Esophagus mucosa (tissue), 1 donor: ENCODE results near the gene FZD8. TPM values are rescaled to one million over a fixed set of nuclear protein-coding genes. Genes with fewer than 3 reads are reported as not detected.
A peak's percentile ranks its signal among the peaks of the same experiment; 100 is the strongest.
"Not testable (repeated sequence)": the region's sequence is repeated elsewhere in the genome, so short reads cannot be mapped to it uniquely, and the experiment has no call there.

Experiments used
- ATAC-seq: fragments of 200-7000 bp; cut with Tn5 transposase; one replicate; pipeline ENCODE4 v1.9.1; 2020
- total RNA-seq: library from RNA; stranded (reverse); gene quantifications from one replicate; pipeline ENCODE4 v1.2.4, GENCODE V29; 2023
- donor health status: DM: yes; HTN: yes; CAD: no.

The FZD8 gene, protein sequence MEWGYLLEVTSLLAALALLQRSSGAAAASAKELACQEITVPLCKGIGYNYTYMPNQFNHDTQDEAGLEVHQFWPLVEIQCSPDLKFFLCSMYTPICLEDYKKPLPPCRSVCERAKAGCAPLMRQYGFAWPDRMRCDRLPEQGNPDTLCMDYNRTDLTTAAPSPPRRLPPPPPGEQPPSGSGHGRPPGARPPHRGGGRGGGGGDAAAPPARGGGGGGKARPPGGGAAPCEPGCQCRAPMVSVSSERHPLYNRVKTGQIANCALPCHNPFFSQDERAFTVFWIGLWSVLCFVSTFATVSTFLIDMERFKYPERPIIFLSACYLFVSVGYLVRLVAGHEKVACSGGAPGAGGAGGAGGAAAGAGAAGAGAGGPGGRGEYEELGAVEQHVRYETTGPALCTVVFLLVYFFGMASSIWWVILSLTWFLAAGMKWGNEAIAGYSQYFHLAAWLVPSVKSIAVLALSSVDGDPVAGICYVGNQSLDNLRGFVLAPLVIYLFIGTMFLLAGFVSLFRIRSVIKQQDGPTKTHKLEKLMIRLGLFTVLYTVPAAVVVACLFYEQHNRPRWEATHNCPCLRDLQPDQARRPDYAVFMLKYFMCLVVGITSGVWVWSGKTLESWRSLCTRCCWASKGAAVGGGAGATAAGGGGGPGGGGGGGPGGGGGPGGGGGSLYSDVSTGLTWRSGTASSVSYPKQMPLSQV
- total RNA-seq: 0.56 TPM

DNA sequence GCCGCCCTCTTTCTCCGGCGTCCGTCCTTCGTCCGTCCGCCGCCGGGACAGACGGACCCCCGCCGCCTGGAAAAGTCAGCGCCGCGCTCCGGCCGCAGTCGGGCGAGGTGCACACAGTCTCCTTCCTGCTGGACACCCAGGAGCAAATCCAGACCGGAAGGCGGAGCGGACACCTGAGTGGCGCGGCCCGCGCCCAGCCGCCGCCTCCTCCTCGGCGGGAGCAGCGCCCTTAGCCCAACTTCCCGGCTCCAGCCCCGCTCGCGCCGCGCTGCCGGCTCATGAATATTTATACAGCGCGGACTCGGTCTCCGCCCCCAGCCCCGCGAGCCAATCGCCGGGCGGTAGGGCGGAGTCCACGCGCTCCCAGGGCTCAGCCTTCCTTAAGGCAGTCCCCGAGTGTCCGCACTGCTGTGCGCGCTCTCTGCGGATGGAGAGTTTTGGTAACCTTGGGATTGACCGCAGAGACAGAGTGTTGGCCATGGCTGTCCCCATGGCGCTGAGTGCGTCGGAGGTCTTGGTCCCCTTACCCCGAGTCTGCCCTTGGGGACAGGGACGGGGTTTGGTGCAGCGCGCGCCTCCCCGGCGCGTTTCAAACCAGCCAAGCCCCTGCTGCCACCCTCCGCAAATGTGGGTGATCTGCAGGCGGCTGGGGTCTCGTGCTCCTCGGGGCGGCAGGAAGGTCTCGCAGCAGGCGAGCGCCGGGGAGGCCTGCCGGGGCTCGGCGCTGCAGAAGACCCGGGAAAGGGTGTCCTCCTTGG lies at the start of gene FZD8:
TSS of gene FZD8 (minus strand) at position 262 of the 758 bp plus-strand sequence. CDS start 867 bp downstream, outside the sequence.
- ATAC-seq: peak; percentile 94

DNA sequence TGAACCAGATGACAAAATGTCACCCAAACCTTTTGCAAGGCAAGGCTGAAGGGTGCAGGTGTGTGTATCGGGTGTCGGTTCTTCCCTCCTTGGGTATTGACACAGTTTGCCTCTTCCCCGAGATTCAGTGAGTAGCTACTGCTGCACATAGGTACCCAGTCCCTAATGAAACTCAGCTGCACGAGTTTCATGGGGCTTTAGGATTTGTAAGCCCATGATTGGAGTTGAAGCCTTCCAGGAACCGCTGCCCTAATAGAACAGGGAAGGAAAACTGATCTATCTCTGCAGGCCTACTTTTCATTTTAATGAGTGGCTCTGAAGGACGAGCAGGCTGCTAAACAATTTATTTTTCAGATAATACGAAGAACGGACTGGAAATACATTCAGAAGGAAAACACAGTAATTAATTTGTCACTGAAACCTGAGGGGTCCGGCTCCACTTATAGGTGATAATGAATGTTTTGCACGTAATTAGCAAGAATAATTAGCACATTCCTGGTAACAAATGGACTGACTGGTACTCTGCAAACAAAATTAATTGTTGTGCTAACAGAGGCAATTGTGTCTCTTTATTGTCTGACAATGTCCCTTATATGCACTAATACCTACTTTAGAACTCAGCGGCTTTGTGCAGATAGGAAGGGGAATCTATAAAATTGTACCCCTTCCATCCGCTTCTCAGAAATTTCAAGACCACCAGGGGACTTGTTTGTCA lies 49.6 kb upstream of the FZD8 start:
- ATAC-seq: no peak

DNA sequence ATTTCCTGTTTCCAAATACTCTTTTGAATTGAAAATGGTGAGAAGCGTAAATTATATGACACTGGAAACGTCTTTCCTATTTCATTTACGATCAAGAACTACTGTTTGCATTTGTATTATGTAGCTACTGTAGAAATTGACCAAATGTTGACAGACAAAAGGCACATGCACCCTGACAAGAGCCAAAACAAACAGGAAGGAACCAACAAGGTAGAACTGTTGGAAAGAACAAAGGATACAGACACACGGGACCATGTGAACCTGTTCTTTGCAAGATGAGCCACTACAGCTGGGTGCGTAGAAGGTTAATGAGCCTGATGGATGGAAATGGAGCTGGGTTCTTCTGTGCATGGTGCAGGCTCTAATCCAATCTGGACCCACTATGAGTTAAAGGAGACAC lies 48.4 kb upstream of the FZD8 start:
- no peak for ATAC-seq

DNA sequence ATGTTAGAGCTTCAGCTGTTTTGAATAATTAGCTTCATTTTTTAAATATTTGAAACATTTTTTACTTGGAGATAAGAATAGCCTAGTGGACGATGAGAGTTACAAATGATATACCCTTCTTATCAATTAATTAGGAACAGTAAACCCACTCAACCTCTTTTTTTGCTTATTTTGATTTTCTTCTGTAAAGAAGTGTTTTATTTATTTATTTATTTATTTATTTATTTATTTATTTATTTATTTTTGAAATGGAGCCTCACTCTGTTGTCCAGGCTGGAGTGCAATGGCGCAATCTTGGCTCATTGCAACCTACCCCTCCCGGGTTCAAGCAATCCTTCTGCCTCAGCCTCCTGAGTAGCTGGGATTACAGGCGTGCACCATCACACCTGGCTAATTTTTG lies 43.8 kb upstream of the FZD8 start:
- ATAC-seq: not testable (repeated sequence)

DNA sequence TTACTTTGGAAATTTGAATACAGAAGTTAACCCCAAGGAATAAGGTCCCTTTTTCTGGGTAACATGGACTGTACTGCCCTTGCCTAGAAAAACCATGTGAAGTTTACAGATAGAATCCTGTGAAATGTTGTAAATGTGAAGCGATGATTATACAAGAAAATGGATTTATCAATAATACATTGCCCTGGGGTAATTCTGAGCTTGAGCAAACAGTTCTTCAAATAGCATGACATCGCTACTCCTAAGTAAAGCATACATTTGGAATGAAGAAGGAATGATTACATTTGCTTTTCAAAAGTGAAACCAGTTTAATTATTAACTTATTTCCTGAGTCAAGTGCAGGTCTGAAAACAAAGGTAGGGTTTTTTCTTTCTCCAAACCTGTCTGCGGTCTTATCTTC lies 43.3 kb upstream of the FZD8 start:
- no peak for ATAC-seq

DNA sequence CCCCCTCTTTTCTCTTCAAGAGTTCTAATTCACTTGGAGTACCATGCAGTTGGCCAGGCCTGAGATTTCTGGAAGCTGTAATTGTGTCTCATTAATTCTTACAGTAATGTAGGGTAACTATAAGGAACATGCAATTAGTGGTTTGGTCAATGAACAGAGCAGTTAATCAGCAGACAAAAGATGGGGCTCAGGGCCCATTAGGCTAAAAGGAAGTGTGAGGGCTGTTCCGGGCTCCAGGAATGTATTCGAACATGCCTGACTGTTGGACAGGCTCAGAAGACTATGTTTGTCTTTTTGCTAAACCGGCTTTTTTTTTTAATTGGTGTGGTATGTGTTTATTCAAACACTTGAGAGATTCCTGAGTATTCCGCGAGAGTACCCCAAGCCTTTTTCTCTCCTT lies 42.5 kb upstream of the FZD8 start:
- no peak for ATAC-seq

DNA sequence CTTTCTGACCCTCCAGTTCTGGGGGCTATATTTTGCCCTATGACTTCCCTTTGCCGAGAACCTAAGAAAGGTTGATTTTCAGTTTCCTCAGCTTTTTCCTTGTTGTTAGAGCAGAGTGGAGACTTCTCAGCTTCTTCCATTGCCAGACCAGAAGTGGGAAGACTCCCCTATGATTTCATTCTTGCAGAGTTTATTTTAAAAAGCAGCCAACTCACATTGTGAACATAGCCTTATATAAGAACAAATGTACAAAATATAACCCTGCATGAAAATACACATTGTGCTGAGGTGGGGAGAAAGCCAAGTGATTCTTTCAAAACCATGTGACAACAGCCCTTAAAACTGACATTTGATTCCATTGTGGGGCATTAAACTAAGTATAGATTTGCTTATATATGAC lies 33.8 kb upstream of the FZD8 start:
- ATAC-seq: no peak

DNA sequence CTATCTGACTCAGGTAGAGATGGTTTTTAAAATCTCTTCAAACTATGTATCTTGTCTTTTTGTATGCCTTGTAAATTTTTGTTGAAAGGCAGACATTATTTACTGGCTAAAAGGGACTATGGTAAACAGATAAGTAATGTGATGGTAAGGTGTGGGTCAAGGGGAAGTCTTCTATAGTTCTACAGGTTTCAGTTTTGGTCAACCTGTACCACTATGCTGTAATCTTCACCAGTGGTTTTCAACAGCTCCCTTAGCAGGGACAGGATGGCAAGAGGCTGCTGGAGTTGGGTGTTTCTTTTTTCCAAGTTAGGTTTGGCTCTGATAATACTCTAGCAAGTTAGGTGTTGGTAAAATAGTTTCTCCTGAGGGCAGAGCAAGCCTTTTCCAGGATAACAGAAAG lies 32.7 kb upstream of the FZD8 start:
- no peak for ATAC-seq

DNA sequence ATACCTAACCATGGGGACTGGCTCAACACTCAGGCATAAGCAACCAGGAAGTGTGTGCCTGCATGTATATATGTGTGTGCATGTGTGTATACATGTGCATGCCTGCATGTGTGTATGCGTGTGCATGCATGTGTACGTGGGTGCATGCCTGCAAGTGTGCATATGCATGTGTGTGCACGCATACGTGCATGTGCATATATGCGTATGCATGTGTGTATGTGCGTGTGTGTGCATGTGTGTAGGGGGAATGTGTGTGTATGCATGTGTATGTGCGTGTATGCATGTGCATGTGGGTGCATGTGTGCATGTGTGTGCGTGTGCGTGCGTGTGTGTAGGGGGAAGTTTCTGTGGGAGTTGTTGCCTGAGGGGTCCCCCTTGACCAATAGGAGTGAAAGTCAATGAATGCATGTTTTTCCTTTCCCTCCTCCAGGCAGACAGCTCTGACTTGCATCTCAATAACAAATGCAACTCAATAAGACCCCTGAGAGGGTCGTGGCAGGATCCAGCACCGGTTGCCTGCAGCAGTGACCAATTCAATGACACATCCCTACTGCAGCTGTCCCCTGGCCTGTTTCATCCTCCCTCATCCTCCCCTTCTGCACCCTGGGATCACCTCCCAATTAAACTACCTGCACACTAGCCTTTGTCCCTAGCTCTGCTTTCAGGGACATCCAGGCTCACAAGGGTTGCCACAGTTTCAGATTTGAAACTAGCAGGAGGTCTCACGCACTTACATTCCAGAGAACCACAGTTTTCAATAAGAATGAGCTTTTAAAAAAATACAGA lies 27.0 kb upstream of the FZD8 start:
- ATAC-seq: no peak

DNA sequence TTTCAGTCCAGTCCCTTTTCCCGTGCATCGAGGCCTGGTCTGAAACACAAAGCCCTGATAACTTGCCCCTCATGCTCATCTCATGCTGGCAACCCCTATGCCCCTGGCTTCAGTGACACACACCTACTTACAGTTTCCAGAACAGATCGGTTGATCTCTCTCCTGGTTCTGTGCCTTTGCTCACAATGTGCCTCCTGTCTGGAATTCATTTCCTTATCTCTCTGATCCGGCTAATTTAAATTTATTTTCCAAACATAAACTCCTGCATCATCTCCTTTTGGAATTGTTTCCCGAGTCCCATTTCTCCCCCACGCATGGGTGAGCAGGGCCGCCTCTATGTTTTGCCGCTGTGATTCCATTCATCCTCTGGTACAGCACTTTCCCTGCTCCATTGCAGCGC lies 25.9 kb upstream of the FZD8 start:
- no peak for ATAC-seq

DNA sequence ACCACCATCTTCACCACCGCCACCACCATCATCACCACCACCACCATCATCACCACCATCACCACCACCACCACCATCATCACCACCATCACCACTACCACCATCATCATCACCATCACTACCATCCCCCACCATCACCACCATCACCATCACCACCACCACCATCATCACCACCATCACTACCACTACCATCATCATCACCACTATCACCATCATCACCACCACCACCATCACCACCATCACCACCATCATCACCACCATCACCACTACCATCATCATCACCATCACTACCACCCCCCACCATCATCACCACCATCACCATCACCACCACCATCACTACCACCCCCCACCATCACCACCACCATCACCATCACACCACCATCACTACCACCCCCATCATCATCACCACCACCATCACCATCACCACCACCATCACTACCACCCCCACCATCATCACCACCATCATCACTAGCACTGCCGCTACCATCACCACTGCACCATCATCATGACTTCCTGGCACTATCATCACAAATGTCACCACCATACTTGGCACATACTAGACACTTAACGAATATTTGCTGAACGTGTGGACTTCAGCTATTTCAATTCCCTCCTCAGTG lies 25.3 kb upstream of the FZD8 start:
- no peak for ATAC-seq

DNA sequence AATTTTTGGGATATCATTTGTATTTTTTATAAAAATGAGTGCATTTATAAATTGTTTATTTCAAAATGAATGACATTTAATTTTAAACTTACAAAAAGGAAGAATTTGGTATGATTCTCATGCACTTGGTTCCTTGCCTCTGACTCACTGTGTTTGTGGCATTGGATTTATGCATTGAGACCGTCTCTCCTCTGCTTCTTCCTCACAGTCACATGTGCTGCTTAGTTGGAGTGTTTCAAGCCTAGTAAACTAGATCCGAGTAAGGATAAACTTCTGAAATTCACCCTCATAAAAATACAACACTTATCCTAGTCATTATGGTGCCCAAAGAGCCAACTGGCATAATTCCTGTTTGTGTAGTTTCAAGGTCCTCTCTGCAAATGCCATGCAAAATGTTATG lies 19.1 kb upstream of the FZD8 start:
- no peak for ATAC-seq

DNA sequence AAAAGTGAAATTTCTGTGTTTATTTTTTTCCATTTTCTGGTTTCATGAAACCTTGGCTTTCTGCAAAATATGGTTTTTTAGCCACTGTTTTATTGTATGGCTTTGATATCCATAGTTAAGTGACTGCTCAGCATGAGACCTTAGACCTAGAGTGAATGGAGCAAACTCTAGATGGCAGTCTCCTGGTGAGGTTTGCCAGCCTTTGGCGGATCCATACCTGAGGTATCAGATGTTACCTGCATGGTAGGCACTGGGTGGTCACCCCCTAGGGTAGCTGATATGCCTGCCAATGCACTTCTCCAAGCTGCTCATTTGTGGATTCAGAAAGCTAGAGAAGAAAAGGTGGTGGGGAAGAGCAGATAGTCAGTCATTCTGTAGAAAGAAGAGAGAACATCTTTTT lies 17.4 kb upstream of the FZD8 start:
- no peak for ATAC-seq

DNA sequence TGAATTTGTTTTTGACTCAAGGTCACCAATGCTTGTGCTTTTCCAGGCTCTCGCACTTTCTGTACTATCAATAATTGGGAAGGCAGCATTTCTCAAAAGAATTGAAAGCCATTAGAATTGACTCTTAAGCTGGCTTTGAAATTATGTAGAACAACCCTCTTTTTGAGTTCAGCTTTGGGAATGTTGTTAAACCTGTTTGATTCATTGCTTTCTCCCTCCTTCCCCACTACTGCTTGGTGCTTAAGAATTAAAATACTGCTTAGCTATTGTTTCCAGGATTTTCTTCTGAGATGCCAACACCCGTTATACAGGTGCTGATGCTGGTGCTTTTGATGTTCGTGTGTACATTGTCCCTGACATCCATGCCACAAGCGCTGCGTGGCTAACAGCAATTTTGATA lies 15.5 kb upstream of the FZD8 start:
- ATAC-seq: no peak

DNA sequence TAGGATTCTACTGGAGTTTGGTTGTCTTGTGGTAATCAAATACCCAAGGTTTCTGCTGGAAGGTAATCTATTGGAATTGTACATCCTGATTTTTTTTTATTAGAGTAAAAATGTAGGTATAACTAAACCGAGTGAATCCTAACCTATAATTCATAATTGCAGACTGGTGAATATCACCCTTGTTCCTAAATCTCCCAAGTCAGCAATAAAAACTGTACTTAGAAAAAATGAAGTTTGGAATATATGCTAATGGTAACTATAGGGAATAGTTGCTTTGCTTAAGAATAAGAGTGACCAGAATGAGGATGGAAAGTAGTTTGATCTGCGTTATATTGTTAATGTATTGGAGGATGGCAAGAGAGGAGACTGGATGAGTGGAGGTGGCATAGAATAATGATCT lies 10.7 kb upstream of the FZD8 start:
- no peak for ATAC-seq

DNA sequence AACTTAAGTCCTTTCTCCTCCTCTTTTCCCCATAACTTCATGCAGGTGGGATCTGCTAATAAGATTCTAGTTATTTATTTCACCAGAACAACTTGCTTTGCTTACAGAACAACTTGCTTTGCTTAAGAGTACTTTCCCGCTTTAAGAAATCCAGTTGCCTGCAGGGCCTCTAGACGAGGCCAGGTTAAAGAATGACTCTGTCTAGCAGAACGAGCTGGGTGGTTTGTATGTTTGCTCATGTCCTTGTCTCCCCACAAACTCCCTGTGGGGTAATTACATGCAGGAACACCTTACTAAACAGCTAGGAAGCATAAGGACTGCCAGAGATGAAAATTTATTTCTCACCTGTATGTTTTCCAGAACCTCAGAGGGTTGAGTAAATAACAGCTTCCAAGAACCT lies 8.8 kb upstream of the FZD8 start:
- ATAC-seq: no peak

DNA sequence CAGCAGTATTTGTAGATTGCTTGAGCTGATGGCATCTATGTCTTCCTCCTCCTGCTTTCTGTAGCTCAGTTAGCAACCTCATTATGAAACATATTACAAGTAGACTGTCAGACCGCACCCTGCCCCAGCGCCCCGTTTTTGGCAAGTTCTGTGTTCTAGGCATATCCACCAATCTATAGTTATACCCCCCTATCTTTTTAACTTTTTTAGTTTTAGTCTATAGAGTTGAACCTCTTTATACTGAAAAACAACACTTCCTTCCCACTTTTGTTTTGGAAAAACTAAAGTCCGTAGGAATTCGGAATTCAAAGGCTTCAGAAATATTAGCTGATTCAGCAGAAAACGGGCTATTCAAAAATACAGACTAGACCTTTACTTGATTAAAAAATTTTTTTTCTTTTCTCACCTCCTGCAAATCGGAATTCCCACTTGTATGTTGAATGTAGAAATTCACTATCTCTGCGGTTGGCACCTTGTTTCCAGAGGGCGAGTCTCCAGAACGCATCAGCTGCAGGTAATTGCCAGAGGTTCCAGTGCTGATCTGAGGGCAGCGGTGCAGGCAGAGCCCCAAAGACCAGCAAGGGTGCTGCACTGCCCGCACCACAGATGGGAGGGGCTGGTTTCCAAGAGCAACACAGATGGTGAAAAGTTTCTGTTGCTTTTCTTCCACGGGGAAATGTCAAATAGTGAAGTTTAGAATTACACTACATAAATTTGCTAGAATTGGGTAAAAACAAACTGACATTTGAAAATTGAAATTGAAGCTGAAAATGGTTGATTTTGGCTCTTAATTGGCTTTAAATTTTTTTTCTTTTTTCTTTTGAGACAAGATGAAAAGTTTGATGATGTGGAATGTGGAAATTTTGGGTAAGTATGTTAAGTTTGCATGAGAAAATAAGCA lies 2.2 kb upstream of the FZD8 start:
- ATAC-seq: no peak

DNA sequence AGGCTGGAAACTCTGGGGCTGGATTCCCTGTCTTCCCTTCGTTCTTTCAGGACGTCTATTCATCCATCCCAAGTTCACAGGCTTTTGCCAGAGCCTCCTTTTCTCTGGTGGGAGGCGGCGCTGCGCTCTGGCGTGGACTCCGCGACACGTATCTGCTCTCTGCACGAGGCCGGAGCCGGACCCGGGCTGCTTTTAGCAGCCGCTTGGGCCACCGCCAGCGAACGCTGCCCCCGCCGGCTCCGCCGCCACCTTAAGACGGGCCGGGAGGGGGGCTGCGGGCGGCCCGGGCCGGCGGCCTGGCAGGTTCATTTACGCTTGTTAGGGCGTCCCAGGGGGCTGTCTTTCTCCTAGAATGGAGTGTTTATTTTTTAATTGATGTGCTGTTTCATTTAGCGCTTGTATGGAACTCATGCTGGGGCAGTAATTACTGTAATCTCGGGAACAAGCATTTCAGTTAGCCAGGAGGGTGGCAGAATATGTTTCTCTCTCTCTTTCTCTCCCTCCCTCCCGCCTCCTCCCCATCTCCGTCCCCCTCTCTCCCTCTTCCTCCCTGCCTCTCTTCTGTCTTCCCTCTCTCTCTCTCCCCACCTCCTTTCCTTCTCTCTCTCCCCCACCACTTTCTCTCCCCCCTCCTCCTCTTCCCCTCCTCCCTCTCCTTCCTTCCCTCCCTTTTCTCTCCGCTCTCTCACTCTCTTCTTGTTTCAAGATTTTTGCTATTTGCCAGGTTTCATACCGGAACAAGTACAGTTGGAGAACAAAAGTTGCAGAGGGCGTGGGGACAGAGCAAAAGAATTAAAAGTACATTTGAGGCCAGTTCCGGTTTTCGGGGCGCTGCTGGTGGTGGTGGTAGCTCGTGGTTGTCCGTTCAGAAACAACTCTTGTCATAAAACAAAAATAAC lies 1.3 kb upstream of the FZD8 start:
- no peak for ATAC-seq

DNA sequence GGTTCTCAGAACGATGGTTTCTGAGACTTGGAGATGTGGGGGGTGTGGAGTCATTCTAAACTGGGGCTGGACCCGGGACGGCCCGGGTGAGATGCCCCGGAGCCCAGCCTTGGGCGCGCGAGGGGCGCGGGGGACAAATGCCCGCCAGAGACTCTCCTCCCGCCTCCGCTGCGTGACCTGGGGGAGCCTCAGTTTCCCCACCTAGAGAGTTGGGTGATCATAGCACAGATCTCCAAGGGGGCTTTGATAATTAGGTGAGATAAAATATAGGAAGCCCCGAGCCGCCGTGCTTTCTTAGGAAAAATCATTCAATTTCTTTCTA lies 658 bp upstream of the FZD8 start:
- ATAC-seq: no peak

DNA sequence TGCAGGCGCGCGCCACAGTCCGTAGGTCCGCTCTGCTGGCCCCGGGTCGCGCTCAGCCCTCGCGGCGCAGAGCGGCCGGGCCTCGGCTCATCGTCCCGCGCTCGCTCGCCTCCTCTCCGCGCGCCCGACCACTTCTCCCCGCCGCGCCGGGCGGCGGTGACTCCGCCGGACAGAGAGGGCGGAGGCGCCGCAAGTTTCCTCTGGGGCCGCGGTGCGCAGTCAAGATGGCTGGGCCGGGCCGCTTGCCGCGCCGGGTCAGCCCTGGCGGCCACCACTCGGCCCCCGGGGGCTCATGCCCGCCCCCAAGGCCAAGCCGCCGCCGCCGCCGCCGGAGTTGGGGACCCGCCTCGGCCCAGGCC lies 441 bp downstream of the FZD8 start:
- peak; percentile 27 for ATAC-seq
